Trophoblast cell (in vitro differentiated cells and primary cell): ENCODE results near the gene FAM228B.

Experiments used
- DNase-seq, 2 donors: peaks; one replicate each; pipeline ENCODE4 v3.0.0-alpha.2; 2016
- H2AFZ ChIP-seq: 2 replicates; pipeline ENCODE4 v1.6.1; 2013; ENCODE audit warnings: low read length, moderate library complexity, mild to moderate bottlenecking; ENCODE audit not compliant: insufficient read depth, poor library complexity
- H2AK5ac ChIP-seq: 2 replicates; pipeline ENCODE4 v1.6.1; 2013; ENCODE audit warnings: mild to moderate bottlenecking, low read length
- H2BK120ac ChIP-seq: 2 replicates; pipeline ENCODE4 v1.6.1; 2013; ENCODE audit warnings: low read length, mild to moderate bottlenecking, moderate library complexity; ENCODE audit not compliant: insufficient read depth, poor library complexity
- H2BK12ac ChIP-seq: 2 replicates; pipeline ENCODE4 v1.6.1; 2013; ENCODE audit warnings: mild to moderate bottlenecking, low read length, moderate library complexity
- H2BK5ac ChIP-seq: 2 replicates; pipeline ENCODE4 v1.6.1; 2013; ENCODE audit warnings: low read length, low read depth, moderate library complexity, mild to moderate bottlenecking; ENCODE audit not compliant: poor library complexity
- H3K14ac ChIP-seq: 2 replicates; pipeline ENCODE4 v1.6.1; 2013; ENCODE audit warnings: mild to moderate bottlenecking, low read length
- H3K18ac ChIP-seq: 2 replicates; pipeline ENCODE4 v1.6.1; 2013; ENCODE audit warnings: mild to moderate bottlenecking, low read length
- H3K23ac ChIP-seq: 2 replicates; pipeline ENCODE4 v1.6.1; 2013; ENCODE audit warnings: low read length
- H3K27ac ChIP-seq: 2 replicates; pipeline ENCODE4 v1.5.1; 2013; ENCODE audit warnings: low read depth, mild to moderate bottlenecking, inconsistent platforms, low read length, moderate library complexity
- H3K27me3 ChIP-seq: 2 replicates; pipeline ENCODE4 v1.6.1; 2013; ENCODE audit warnings: inconsistent platforms, mild to moderate bottlenecking, low read length, moderate library complexity; ENCODE audit not compliant: insufficient read depth
- H3K36me3 ChIP-seq, 2 experiments: 1 replicate in 1 of 2; 2 replicates in 1 of 2; pipeline ENCODE4 v1.6.1; 2013; ENCODE audit warnings: low read length in 2 of 2, mild to moderate bottlenecking in 2 of 2, moderate library complexity in 1 of 2; ENCODE audit not compliant: insufficient read depth in 2 of 2, control insufficient read depth in 1 of 2
- H3K4ac ChIP-seq: 2 replicates; pipeline ENCODE4 v1.6.1; 2013; ENCODE audit warnings: low read depth, mild to moderate bottlenecking, low read length, moderate library complexity
- H3K4me1 ChIP-seq, 2 experiments: 1 replicate in 1 of 2; 2 replicates in 1 of 2; pipeline ENCODE4 v1.6.1; 2013; ENCODE audit warnings: low read length in 2 of 2, mild to moderate bottlenecking in 2 of 2, moderate library complexity in 1 of 2; ENCODE audit not compliant: insufficient read depth in 2 of 2, control insufficient read depth in 1 of 2
- H3K4me2 ChIP-seq: 2 replicates; pipeline ENCODE4 v1.6.1; 2013; ENCODE audit warnings: inconsistent platforms, mild to moderate bottlenecking, low read length, moderate library complexity
- H3K4me3 ChIP-seq: 2 replicates; pipeline ENCODE4 v1.5.1; 2013; ENCODE audit warnings: mild to moderate bottlenecking, low read depth, low read length, inconsistent platforms
- H3K79me1 ChIP-seq: one replicate; pipeline ENCODE4 v1.6.1; 2013; ENCODE audit warnings: low read length
- H3K79me2 ChIP-seq: 2 replicates; pipeline ENCODE4 v1.6.1; 2013; ENCODE audit warnings: low read length, mild to moderate bottlenecking; ENCODE audit not compliant: control insufficient read depth, insufficient read depth, poor library complexity
- H3K9ac ChIP-seq: 2 replicates; pipeline ENCODE4 v1.6.1; 2013; ENCODE audit warnings: mild to moderate bottlenecking, low read length
- H3K9me3 ChIP-seq: 2 replicates; pipeline ENCODE4 v1.6.1; 2013; ENCODE audit warnings: low read depth, mild to moderate bottlenecking, control low read depth, inconsistent platforms, low read length; ENCODE audit not compliant: insufficient read depth
- H4K12ac ChIP-seq: 2 replicates; pipeline ENCODE4 v1.6.1; 2013; ENCODE audit warnings: low read depth, mild to moderate bottlenecking, low read length, moderate library complexity
- H4K8ac ChIP-seq: 2 replicates; pipeline ENCODE4 v1.6.1; 2013; ENCODE audit warnings: low read depth, mild to moderate bottlenecking, low read length, moderate library complexity
- H4K91ac ChIP-seq: one replicate; pipeline ENCODE4 v1.6.1; 2013; ENCODE audit warnings: low read depth, mild to moderate bottlenecking, low read length, moderate library complexity
- WGBS: extraction: QIAGEN DNeasy Blood & Tissue Kit; methylation state at CpG from one replicate; pipeline ENCODE4 v1.1.7; 2013; ENCODE audit warnings: missing lambda C conversion rate; ENCODE audit not compliant: insufficient read length, insufficient coverage; ENCODE audit errors: extremely low coverage; 5-methylcytosine and 5-hydroxymethylcytosine counted together

FAM228B gene

GRCh38 chr2:24181849-24182248 lies 58.6 kb downstream of the FAM228B start:
- no CpG with 5 or more reads among the region's 6 CpGs for WGBS
- H3K23ac ChIP-seq, result no peak overlapping the region

GRCh38 chr2:24182507-24182906 lies 59.2 kb downstream of the FAM228B start:
- WGBS, result no CpG with 5 or more reads among the region's 7 CpGs

More at GRCh38 chr2:24181849-24182248, 58.6 kb downstream of the FAM228B start:
- Histone ChIP-seq H3K79me2 (no peaks in the 10 kb centered on the region), H3K36me3 (no peaks in the 10 kb centered on the region), H4K91ac (no peak overlapping the region), H3K18ac (no peak overlapping the region), H3K14ac (no peak overlapping the region), H3K9me3 (no peaks in the 10 kb centered on the region), H3K4me1 (peaks cover 0 to 2% of the 10 kb centered on the region in 2 experiments), H2BK5ac (no peak overlapping the region), H3K27ac (no peak overlapping the region), H3K79me1 (no peaks in the 10 kb centered on the region), H3K4me3 (no peak overlapping the region), H2AK5ac (no peak overlapping the region), H2AFZ (no peak overlapping the region), H3K4ac (no peak overlapping the region), H3K9ac (no peak overlapping the region), H3K27me3 (no peaks in the 10 kb centered on the region), H2BK12ac (no peak overlapping the region), H4K12ac (no peak overlapping the region), H3K4me2 (no peak overlapping the region), H2BK120ac (no peak overlapping the region), H4K8ac (no peak overlapping the region)
- DNase-seq, result no peak

GRCh38 chr2:24183366-24184069 lies 60.2 kb downstream of the FAM228B start:
- Histone ChIP-seq H4K91ac (no peak overlapping the region), H3K9me3 (no peaks in the 10 kb centered on the region), H2AFZ (no peak overlapping the region), H3K79me2 (no peaks in the 10 kb centered on the region), H3K23ac (no peak overlapping the region), H3K4ac (no peak overlapping the region), H3K9ac (no peak overlapping the region), H3K18ac (no peak overlapping the region), H2AK5ac (no peak overlapping the region), H3K79me1 (no peaks in the 10 kb centered on the region), H3K27ac (no peak overlapping the region), H3K14ac (no peak overlapping the region), H4K12ac (no peak overlapping the region), H4K8ac (no peak overlapping the region), H2BK120ac (no peak overlapping the region), H3K4me3 (no peak overlapping the region), H3K4me1 (peaks cover 0 to 2% of the 10 kb centered on the region in 2 experiments), H2BK12ac (no peak overlapping the region), H3K27me3 (no peaks in the 10 kb centered on the region), H3K4me2 (no peak overlapping the region), H3K36me3 (no peaks in the 10 kb centered on the region), H2BK5ac (no peak overlapping the region)
- no peak for DNase-seq
- no CpG with 5 or more reads among the region's 6 CpGs for WGBS

More at GRCh38 chr2:24182507-24182906, 59.2 kb downstream of the FAM228B start:
- H2BK12ac ChIP-seq, result no peak overlapping the region
- no peaks in the 10 kb centered on the region for H3K9me3 ChIP-seq
- no peaks in the 10 kb centered on the region for H3K27me3 ChIP-seq
- H3K4me2 ChIP-seq, result no peak overlapping the region
- no peak overlapping the region for H4K8ac ChIP-seq
- H3K27ac ChIP-seq, result no peak overlapping the region
- H3K36me3 ChIP-seq, result no peaks in the 10 kb centered on the region
- H3K9ac ChIP-seq, result no peak overlapping the region
- no peak overlapping the region for H3K4me3 ChIP-seq
- no peak overlapping the region for H3K23ac ChIP-seq
- no peak overlapping the region for H4K91ac ChIP-seq
- DNase-seq, result no peak
- H3K14ac ChIP-seq, result no peak overlapping the region
- no peaks in the 10 kb centered on the region for H3K79me2 ChIP-seq
- no peak overlapping the region for H3K4ac ChIP-seq
- peaks cover 0 to 2% of the 10 kb centered on the region in 2 experiments for H3K4me1 ChIP-seq
- H4K12ac ChIP-seq, result no peak overlapping the region
- no peak overlapping the region for H2AFZ ChIP-seq
- H2BK120ac ChIP-seq, result no peak overlapping the region
- H3K79me1 ChIP-seq, result no peaks in the 10 kb centered on the region
- no peak overlapping the region for H2BK5ac ChIP-seq
- H2AK5ac ChIP-seq, result no peak overlapping the region
- no peak overlapping the region for H3K18ac ChIP-seq

- H3K27ac ChIP-seq, result no peak overlapping the region
- H3K36me3 ChIP-seq, result no peaks in the 10 kb centered on the region
- H2BK12ac ChIP-seq, result no peak overlapping the region
- DNase-seq, result no peak
- H2BK5ac ChIP-seq, result no peak overlapping the region
- no peak overlapping the region for H3K4me3 ChIP-seq
- peaks cover 2% of the 10 kb centered on the region for H3K79me1 ChIP-seq
- H3K4me1 ChIP-seq, result peaks cover 8 to 16% of the 10 kb centered on the region in 2 experiments
- no peak overlapping the region for H4K91ac ChIP-seq
- H3K9me3 ChIP-seq, result no peaks in the 10 kb centered on the region
- no peak overlapping the region for H2AK5ac ChIP-seq
- H2BK120ac ChIP-seq, result no peak overlapping the region
- H3K4me2 ChIP-seq, result no peak overlapping the region
- no peak overlapping the region for H4K8ac ChIP-seq
- no peak overlapping the region for H3K18ac ChIP-seq
- no peak overlapping the region for H2AFZ ChIP-seq
- no peaks in the 10 kb centered on the region for H3K27me3 ChIP-seq
- no peak overlapping the region for H3K23ac ChIP-seq
- H4K12ac ChIP-seq, result no peak overlapping the region
- no CpG with 5 or more reads among the region's 10 CpGs for WGBS
- no peak overlapping the region for H3K4ac ChIP-seq
- no peak overlapping the region for H3K9ac ChIP-seq
- H3K14ac ChIP-seq, result no peak overlapping the region
- no peaks in the 10 kb centered on the region for H3K79me2 ChIP-seq
These were observed 66.3 kb downstream of the FAM228B start for GRCh38 chr2:24189551-24189950.
